Measurements from ENCODE around the gene ARL13B. TPM values are rescaled to one million over a fixed set of nuclear protein-coding genes. Genes with fewer than 3 reads are reported as not detected.
"Not testable (repeated sequence)": the region's sequence is repeated elsewhere in the genome, so short reads cannot be mapped to it uniquely, and the experiment has no call there.

ARL13B gene
- 10 to 100 TPM in 1 of 2 donors, 1 to 10 TPM in 1; 8.4 to 12.6 TPM for total RNA-seq

DNA sequence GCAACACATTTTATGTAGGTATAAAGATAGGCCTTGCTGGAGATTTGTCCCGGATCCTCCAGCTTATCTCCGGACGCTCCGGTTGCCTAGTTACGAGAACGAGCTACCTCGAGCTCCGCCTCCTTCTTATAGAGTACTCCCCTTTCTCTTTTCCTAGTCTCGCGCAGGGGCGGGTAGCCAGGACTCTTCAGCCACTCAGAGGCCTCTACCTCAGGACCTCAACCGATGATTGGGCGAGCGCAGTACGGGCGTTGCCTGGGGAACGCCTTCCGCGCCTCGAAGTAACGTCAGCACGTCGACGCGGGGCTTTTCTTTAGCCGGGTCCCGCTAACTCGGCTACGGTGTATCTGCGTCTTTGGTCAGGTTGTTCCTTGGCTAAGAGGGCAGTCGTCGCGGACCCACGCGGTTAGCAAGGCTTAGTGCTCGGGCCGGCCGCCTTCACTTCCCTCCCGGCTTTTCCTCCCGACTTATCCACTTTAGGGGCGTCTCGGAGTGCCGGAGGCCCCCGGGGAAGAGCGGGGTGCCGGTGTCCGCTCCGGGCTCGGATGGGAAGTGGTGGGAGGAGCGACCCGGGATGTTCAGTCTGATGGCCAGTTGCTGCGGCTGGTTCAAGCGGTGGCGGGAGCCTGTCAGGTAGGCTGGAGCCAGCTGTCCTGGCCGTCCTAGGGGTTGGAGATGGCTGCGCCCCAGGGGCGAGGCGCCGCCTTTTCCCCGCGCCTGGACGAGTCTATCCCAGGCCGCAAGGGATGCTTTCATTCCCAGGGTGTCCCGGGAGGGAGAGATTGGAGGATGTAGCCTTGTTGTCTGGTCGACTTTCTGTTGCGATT lies at the start of gene ARL13B:
Gene ARL13B (plus strand): TSS at position 306 of the 827 bp plus-strand sequence. CDS start 269 bp downstream, at position 575.
- Histone ChIP-seq H3K27me3 (replicated peaks; ENCODE audit: insufficient read depth) (no peaks in the 10 kb centered on the region), H3K4me1 (ENCODE audit: control insufficient read depth in 1 of 2, low read depth in 2 of 2) (peaks cover 9 to 16% of the 10 kb centered on the region in 2 donors), H3K36me3 (no peaks in the 10 kb centered on the region), H3K4me3 (peak within 1 kb of the TSS; percentile 83), H3K9me3 (no peaks in the 10 kb centered on the region), H3K27ac (peak within 1 kb of the TSS; percentile 87 to 94)
- DNase-seq (ENCODE audit: low spot score): peak; percentile 95
- TF ChIP-seq, protein P1, sequence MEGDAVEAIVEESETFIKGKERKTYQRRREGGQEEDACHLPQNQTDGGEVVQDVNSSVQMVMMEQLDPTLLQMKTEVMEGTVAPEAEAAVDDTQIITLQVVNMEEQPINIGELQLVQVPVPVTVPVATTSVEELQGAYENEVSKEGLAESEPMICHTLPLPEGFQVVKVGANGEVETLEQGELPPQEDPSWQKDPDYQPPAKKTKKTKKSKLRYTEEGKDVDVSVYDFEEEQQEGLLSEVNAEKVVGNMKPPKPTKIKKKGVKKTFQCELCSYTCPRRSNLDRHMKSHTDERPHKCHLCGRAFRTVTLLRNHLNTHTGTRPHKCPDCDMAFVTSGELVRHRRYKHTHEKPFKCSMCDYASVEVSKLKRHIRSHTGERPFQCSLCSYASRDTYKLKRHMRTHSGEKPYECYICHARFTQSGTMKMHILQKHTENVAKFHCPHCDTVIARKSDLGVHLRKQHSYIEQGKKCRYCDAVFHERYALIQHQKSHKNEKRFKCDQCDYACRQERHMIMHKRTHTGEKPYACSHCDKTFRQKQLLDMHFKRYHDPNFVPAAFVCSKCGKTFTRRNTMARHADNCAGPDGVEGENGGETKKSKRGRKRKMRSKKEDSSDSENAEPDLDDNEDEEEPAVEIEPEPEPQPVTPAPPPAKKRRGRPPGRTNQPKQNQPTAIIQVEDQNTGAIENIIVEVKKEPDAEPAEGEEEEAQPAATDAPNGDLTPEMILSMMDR (IDR thresholded peaks at IDR 0.05): no peak
- peak; percentile 99 for ATAC-seq (ENCODE audit: insufficient number of reproducible peaks, low FRiP score, low read depth)

DNA sequence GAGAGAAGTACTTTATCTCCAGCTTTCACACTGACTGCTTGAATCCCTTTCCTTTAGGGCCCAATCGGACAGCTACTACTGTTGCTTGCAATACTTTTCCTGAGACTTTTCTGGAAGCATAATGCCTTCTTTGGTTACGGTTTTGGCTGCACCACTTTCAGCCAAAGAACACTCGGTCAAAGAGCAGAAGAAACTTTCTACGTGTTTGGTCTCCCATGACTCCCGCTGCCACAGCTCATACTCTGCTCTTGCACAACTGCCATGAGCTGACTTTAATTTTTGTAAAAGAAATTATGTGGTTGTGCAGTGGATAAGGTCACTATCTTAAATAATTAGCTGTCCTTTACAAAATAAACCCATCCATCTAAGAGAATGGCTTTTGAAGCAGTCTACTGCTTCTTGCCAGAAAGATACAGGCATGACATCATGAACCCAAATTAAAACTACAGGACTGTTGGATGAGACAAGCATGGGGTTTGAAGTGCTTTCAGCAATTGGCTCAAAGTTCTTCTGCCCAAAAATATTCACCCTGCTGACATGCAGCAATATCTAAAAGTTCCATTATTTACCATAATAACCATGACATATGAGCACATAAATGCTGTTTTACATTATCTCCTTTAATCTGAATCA lies 48.2 kb upstream of the ARL13B start:
- Histone ChIP-seq H3K36me3 (no peaks in the 10 kb centered on the region), H3K9me3 (no peaks in the 10 kb centered on the region), H3K27ac (no peak overlapping the region), H3K4me3 (no peak overlapping the region), H3K4me1 (ENCODE audit: control insufficient read depth in 1 of 2, low read depth in 2 of 2) (no peaks in the 10 kb centered on the region), H3K27me3 (replicated peaks; ENCODE audit: insufficient read depth) (no peaks in the 10 kb centered on the region)
- ATAC-seq (ENCODE audit: insufficient number of reproducible peaks, low FRiP score, low read depth): no peak
- TF ChIP-seq, protein P1 (IDR thresholded peaks at IDR 0.05): no peak
- no peak for DNase-seq (ENCODE audit: low spot score)

DNA sequence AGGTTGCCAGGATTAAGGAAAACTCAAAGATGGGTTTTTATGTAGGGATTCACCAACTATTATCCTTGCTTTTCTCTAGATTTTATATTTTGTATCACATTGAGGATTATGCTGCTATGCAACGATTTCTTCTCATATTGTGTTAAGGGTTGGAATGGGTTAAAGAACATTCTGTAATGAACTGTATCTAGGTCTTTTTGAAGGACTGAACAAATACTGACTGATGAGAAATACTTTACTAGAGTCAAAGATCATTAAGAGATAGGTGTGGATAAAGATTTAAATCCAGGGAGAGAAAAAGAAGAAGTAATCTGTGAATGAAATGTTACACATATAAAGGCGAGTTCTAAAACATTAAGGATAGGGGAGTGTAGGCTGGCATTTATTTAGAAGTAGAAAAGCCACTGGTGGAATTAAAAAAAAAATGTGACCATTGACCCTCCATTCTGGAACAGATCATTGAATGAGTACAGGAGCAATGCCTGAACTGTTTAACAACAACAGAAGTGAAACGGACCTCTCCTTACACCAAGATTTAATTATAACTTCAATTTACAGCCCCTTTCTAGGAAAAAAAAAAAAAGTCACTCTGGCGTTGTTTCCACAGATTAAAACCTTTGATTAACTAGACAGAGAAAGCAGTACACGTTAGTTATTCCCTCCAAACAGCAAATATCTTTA lies 45.4 kb upstream of the ARL13B start:
- Histone ChIP-seq H3K27me3 (replicated peaks; ENCODE audit: insufficient read depth) (no peaks in the 10 kb centered on the region), H3K9me3 (no peaks in the 10 kb centered on the region), H3K36me3 (no peaks in the 10 kb centered on the region), H3K4me1 (ENCODE audit: control insufficient read depth in 1 of 2, low read depth in 2 of 2) (no peaks in the 10 kb centered on the region), H3K27ac (no peak overlapping the region), H3K4me3 (no peak overlapping the region)
- DNase-seq (ENCODE audit: low spot score): no peak
- TF ChIP-seq, protein P1 (IDR thresholded peaks at IDR 0.05): no peak
- no peak for ATAC-seq (ENCODE audit: insufficient number of reproducible peaks, low FRiP score, low read depth)

DNA sequence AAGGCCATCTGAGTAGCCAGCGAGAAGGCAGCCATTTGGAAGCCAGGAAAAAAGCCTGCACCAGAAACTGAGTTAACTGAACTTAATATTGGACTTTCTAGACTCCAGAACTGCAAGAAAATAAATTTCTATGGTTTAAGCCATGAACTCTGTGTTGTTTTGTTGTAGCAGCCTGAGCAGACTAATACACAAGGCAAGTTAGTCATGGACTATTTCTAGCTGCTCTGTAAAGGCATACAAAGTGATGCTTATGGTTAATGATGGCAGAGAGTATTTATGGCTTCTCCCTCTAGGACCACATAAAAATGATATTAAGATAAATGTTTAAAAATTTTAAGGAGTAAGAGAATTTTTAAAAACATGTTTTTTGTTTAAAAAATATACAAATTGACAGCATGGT lies 43.4 kb upstream of the ARL13B start:
- no peaks in the 10 kb centered on the region for H3K9me3 ChIP-seq
- no peaks in the 10 kb centered on the region for H3K27me3 ChIP-seq (replicated peaks; ENCODE audit: insufficient read depth)
- ATAC-seq (ENCODE audit: insufficient number of reproducible peaks, low FRiP score, low read depth): no peak
- no peaks in the 10 kb centered on the region for H3K4me1 ChIP-seq (ENCODE audit: control insufficient read depth in 1 of 2, low read depth in 2 of 2)
- TF ChIP-seq, protein P1 (IDR thresholded peaks at IDR 0.05): no peak
- DNase-seq (ENCODE audit: low spot score): no peak
- no peak overlapping the region for H3K27ac ChIP-seq
- H3K36me3 ChIP-seq: no peaks in the 10 kb centered on the region
- H3K4me3 ChIP-seq: no peak overlapping the region

DNA sequence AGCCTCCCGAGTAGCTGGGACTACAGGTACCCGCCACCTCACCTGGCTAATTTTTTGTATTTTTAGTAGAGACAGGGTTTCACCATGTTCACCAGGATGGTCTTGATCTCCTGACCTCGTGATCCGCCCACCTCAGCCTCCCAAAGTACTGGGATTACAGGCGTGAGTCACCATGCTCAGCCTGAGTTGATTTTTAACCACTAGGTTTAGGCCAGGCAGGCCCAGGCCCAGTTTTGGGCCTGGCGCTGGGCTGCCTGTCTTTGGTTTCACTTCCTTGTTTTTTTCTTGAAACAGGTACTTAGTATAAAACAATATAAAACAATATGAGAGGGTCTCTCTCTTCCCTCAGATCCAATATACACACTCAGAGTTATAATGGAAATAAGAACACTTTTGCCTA lies 42.5 kb upstream of the ARL13B start:
- not testable (repeated sequence) for ATAC-seq (ENCODE audit: insufficient number of reproducible peaks, low FRiP score, low read depth); H3K27me3 ChIP-seq (replicated peaks; ENCODE audit: insufficient read depth); H3K4me1 ChIP-seq (ENCODE audit: control insufficient read depth in 1 of 2, low read depth in 2 of 2); H3K9me3 ChIP-seq; DNase-seq (ENCODE audit: low spot score); H3K27ac ChIP-seq; H3K36me3 ChIP-seq; H3K4me3 ChIP-seq

DNA sequence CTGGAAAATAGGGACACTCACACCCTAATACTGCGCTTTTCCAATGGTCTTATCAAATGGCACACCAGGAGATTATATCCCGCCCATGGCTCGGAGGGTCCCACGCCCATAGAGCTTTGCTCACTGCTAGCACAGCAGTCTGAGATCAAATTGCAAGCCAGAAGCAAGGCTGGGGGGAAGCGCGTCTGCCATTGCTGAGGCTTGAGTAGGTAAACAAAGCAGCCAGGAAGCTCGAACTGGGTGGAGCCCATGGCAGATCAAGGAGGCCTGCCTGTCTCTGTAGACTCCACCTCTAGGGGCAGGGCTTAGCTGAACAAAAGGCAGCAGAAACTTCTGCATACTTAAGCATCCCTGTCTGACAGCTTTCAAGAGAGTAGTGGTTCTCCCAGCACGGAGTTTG lies 30.0 kb upstream of the ARL13B start:
- H3K4me1 ChIP-seq (ENCODE audit: control insufficient read depth in 1 of 2, low read depth in 2 of 2); H3K27me3 ChIP-seq (replicated peaks; ENCODE audit: insufficient read depth); H3K4me3 ChIP-seq; H3K36me3 ChIP-seq; DNase-seq (ENCODE audit: low spot score); ATAC-seq (ENCODE audit: insufficient number of reproducible peaks, low FRiP score, low read depth); H3K27ac ChIP-seq; H3K9me3 ChIP-seq: not testable (repeated sequence)
